ENCODE data around the gene RNASEH1.
A peak's percentile ranks its signal among the peaks of the same experiment; 100 is the strongest.

The RNASEH1 gene, protein sequence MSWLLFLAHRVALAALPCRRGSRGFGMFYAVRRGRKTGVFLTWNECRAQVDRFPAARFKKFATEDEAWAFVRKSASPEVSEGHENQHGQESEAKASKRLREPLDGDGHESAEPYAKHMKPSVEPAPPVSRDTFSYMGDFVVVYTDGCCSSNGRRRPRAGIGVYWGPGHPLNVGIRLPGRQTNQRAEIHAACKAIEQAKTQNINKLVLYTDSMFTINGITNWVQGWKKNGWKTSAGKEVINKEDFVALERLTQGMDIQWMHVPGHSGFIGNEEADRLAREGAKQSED

DNA sequence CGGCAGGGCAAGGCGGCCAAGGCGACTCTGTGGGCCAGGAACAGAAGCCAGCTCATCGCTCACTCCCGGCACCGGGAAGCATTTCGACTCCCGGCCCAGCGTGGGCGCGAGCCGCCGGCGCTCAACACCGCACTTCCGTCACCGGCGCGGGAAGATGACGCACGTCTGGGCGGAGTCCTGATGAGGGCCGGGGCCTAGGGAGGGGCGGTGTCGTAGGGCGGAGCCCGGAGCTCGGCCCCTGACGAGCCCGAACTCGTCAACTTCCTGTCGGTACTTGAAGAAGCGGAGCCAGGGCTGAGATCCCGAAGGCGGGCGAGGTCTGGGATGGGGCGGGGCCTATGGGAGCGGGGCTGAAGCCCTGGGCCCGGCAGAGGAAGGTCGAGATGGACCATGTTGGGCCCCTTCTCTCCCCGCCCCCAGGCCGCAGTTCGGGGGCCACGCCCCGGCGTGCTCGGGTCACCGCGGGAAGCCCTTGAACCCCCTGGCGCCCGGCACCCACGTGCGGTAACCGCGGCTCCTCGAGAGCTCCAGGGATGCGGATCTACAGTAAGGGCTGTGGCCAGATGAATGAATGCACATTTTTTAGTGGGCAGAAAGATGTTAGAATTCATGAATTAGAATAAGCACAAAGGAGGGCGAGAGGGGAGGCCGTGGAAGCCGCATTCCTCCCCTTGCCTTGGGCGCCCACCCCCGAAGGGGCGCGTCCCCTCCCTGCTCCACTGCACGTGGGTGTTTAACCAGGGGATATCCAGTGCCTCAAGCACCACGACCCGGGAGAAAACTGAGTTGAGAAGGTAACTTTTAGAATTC is at the start of gene RNASEH1:
RNASEH1 (minus strand) TSS at position 129 of the 810 bp plus-strand sequence; CDS start at position 56, 73 bp downstream.
- peak; percentile 97 to 98 for DNase-seq (ENCODE audit: low read depth in 1 of 2, low spot score in 1 of 2)
- no peak for TF ChIP-seq JUND (IDR thresholded peaks at IDR 0.05; ENCODE audit: low read depth)
- in situ Hi-C loops (cut with HindIII; ENCODE audit: low pct_unique_long_range_greater_than_20kb, low sequenced_read_pairs): no loop called here

DNA sequence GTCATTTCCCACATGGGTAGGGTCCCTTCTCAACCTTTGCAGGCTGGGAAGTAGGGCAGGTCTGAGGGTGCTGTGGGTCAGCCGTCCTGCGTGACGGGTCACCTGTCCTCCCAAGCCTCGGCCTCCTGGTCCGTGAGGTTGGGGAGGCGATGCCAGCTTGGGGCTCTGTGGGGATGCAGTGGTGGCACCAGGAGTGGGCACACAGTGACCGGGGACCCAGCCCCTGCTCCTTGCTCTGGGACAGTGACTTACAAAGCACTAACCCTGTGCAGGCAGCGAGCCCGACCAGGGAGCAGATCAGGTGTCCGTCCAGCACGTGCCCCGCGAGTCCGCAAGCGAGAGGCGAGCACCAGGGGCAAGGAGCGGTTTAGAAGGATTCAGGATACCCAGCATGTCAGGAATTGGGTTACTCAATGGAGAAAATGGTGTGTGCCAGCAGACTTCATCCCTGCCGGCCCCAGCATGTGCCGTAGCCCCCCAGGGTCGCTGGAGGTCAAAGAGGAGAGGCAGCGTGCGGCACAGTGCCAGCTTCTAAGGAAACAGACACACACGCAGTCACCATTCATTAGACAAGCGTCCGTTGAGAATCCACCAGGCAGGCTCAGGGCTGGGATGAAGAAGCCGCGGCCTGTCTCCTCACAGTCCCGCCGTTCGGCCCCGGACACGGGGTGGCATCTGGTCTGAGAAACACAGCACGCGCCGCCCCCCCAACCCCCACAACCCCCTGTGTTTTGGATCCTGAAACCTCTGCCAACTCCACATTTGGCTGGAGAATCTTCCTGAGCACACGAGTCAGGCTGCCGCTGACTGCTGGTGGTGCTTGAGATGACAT is 48.5 kb upstream of the RNASEH1 start:
- DNase-seq (ENCODE audit: low read depth in 1 of 2, low spot score in 1 of 2): no peak
- in situ Hi-C loops (cut with HindIII; ENCODE audit: low pct_unique_long_range_greater_than_20kb, low sequenced_read_pairs): no loop called here
- TF ChIP-seq JUND (IDR thresholded peaks at IDR 0.05; ENCODE audit: low read depth): no peak

- in situ Hi-C loops (cut with HindIII; ENCODE audit: low pct_unique_long_range_greater_than_20kb, low sequenced_read_pairs): no loop called here
- TF ChIP-seq JUND (IDR thresholded peaks at IDR 0.05; ENCODE audit: low read depth): no peak
- no peak for DNase-seq (ENCODE audit: low read depth in 1 of 2, low spot score in 1 of 2)
These were observed 47.9 kb upstream of the RNASEH1 start for GRCh38 chr2:3606028-3606369.

GRCh38 chr2:3604991-3605961 is 47.1 kb upstream of the RNASEH1 start:
- no peak for TF ChIP-seq JUND (IDR thresholded peaks at IDR 0.05; ENCODE audit: low read depth)
- in situ Hi-C loops (cut with HindIII; ENCODE audit: low pct_unique_long_range_greater_than_20kb, low sequenced_read_pairs): no loop called here
- DNase-seq (ENCODE audit: low read depth in 1 of 2, low spot score in 1 of 2): peak; percentile 60 to 96

GRCh38 chr2:3604207-3604877 is 46.2 kb upstream of the RNASEH1 start:
- no peak for TF ChIP-seq JUND (IDR thresholded peaks at IDR 0.05; ENCODE audit: low read depth)
- in situ Hi-C loops (cut with HindIII; ENCODE audit: low pct_unique_long_range_greater_than_20kb, low sequenced_read_pairs): no loop called here
- DNase-seq (ENCODE audit: low read depth in 1 of 2, low spot score in 1 of 2): no peak

DNA sequence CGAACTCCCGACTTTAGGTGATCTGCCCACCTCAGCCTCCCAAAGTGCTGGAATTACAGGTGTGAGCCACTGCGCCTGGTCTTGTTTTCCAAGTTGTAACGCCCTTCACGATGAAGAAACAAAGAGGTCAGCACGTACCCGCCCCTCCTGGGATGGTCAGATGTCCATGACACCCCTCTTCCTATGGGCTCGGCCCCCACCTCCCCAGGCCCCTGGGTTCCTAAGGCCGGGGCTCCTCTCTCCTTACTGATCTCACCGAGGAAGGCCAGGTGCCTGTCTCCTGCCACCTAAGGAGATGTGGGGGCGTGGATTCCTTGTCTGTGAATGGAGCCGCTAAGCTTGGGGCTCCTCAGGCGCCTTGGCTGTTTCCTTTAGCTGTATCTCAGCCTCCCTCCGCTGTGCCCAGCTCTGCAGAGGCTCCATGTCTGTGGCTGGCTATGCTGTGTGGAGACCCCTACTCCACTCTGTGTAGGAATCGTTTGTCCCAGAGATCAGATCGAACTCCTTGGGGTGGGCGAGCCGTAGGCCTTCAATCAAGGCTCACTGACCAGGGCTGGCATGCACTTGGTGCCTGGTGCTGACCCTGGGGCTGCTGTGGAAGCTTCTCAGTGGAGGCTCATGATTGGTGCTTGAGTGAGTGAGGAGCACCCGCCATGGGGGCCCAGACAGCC is 45.5 kb upstream of the RNASEH1 start:
- in situ Hi-C loops (cut with HindIII; ENCODE audit: low pct_unique_long_range_greater_than_20kb, low sequenced_read_pairs): no loop called here
- no peak for TF ChIP-seq JUND (IDR thresholded peaks at IDR 0.05; ENCODE audit: low read depth)
- no peak for DNase-seq (ENCODE audit: low read depth in 1 of 2, low spot score in 1 of 2)

DNA sequence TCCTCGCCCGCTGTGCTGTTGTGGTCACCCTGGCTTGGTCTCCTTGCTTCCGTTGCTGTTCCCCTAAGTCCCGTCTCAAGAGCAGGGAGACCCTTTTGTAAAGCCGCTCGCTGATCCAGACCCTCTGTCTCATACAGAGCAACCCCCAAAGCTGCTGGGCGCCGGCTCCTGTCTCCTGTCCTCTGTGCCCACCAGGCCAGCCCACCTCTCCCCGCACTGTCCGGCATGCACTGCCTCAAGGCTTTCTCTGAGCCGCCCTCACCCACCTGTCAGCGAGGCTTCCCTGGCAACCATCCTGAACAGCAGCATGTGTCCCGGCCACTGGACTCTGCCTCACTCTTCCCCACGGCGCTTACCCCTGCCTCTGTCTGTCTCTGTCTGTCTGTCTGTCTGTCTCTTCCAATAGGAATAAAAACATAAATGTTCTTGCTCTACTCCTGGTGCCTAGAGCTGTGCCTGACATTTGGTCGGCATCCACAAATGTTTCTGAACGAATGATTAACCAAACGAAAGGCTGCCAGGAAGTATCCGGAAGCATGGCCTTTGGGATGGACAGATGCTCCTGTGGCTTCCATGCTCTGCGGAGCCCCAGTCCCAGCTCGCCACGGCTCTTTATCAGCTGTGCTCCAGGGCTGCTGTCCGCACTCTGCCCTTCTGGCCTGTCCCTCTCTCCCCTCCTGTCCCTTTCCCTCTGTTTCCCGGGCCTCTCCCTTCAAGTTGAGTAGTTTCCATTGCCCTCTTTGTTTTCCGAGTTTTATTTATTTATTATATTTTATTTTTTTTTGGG is 44.6 kb upstream of the RNASEH1 start:
- DNase-seq (ENCODE audit: low read depth in 1 of 2, low spot score in 1 of 2): no peak
- in situ Hi-C loops (cut with HindIII; ENCODE audit: low pct_unique_long_range_greater_than_20kb, low sequenced_read_pairs): no loop called here
- TF ChIP-seq JUND (IDR thresholded peaks at IDR 0.05; ENCODE audit: low read depth): no peak

GRCh38 chr2:3601561-3602271 is 43.6 kb upstream of the RNASEH1 start:
- no peak for DNase-seq (ENCODE audit: low read depth in 1 of 2, low spot score in 1 of 2)
- no peak for TF ChIP-seq JUND (IDR thresholded peaks at IDR 0.05; ENCODE audit: low read depth)
- in situ Hi-C loops (cut with HindIII; ENCODE audit: low pct_unique_long_range_greater_than_20kb, low sequenced_read_pairs): no loop called here

GRCh38 chr2:3600256-3600855 is 42.2 kb upstream of the RNASEH1 start:
- DNase-seq (ENCODE audit: low read depth in 1 of 2, low spot score in 1 of 2): no peak
- in situ Hi-C loops (cut with HindIII; ENCODE audit: low pct_unique_long_range_greater_than_20kb, low sequenced_read_pairs): no loop called here
- no peak for TF ChIP-seq JUND (IDR thresholded peaks at IDR 0.05; ENCODE audit: low read depth)

All from T47D (cell line).